C1 segment of cervical spinal cord (tissue), 14 donors: ENCODE results near the gene CLPSL1.

Experiments used
- DNase-seq, 14 donors: peaks; one replicate each; lab custom pipeline; 2025; lab: John Stamatoyannopoulos, UW

Gene CLPSL1

GRCh38 chr6:35757456-35758123 is 23.2 kb upstream of the CLPSL1 start:
- DNase-seq = no peak

GRCh38 chr6:35759426-35759825 is 21.4 kb upstream of the CLPSL1 start:
- DNase-seq = no peak

DNA sequence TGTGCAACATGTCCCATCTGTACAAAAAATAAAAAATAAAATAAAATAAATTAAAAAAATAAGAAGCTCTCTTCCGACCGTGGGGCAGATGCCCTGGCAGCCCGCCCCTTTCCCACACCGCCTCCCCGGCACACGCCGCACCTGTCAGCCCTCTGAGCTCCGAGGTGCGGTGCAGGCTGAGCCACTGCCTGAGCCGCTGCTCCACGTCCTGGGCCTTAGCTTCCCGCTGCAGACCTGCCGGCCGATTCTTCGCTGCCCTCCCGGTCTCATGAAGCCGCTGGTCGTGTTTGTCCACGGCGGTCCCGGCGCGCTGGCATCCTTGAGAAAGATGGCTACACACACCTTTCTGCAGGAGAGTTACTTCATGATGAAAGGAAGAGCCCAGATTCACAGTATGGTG is 15.1 kb upstream of the CLPSL1 start:
- DNase-seq = no peak

- DNase-seq = no peak
Observed at GRCh38 chr6:35769211-35769610, 11.6 kb upstream of the CLPSL1 start.

DNA sequence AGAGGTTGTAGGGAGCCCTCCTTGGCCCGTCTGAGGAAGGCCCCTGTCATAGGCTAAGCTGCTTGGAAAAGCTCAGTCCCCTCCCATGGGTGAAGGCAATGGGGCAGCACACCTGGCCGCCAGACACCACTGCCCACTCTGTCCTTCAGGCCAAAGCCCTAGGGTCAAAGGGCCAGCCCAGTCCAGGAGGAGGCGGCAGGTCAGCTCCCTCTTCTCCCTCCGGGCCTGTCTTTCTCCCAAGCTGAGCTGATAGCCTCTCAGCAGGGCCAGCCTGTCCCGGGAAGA is 9.5 kb upstream of the CLPSL1 start:
- no peak for DNase-seq

DNA sequence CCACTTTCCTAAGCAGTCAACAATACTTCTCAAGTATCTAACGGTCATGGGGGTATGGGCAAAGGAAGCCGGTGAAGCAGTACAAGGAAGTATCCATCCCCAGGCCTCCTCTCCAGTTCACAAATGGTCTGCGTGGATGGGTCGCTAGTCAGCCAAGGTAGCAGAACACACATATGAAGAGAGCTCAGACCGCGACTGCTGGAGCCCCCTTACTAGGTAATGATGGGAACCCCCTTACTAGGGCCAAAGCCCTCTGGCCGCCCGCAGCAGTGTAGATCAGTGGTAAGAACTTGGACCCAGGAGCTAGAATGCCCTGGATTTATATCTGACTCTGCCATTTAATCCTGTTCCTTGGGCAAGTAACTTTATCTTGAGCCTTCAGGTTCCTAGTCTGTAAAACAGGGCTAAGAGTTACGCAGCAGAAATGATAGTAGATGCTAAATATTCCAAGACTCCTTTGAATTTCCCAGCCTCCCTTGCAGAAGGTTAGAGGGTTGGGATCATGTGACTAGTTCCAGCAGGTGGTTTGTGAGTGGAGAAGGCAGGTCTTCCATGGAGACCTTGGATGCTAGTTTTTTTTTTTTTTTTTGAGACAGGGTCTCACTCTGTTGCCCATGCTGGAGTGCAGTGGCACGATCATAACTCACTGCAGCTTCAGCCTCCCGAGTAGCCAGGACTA is 6.6 kb upstream of the CLPSL1 start:
- no peak for DNase-seq

DNA sequence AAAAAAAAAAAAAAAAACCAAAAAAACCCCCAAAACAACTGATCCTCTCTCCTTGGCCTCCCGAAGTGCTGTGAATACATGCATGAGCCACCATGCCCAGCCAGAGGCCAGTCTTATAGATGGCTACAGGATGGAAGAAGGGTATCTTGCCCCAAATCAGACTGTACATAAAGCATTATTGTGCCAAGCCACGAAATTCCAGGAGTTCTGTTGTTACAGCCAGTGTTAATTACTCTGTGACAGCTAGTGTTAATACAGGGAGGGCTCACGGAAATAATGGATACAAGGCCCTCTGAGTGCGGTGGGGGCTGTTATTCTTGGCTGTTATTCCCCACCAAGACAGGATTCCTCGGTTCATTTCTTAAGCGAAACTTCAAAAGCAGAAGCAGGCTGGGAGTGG is 5.8 kb upstream of the CLPSL1 start:
- DNase-seq = no peak

DNA sequence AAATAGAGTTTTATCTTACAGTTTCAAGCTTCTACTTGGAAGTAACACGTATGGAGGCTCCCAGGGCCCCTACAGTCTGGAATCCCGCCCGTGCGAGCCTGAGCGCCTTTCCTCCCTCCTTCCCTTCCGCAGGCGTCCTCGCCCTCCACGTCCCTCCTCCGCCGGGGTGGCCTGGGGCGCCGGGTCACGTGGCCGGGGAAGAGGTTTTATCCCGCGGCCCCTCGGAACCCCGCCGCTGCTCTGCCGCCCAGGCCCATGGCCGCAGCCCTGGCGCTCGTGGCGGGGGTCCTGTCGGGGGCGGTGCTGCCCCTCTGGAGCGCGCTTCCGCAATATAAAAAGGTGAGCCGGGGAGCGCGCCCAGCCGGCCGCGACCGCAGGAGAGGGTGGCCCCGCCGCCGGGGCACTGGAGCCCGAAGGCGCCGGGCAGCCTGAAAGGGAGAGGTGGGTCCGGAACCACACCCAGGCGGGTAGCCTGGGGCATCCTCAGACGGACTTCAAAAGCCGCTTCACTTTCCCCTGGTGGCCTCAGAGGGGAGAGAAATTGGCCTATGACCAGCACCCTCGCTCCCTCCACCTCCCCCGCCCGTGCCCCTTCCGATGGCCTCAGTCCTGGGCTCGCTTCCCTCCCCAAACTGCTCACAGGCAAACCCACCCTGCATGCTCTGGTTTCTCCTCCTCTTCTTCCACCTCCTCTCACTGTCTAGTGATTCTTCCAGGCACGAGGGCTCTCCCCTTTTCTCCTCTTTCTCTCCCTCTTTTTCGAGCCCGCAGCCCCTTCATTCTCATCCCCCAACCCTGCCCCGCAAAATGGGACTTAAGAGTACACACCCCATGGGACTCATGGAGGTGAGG is 4.2 kb upstream of the CLPSL1 start, which contains the start of gene CLPSL2:
Gene CLPSL2 (plus strand): TSS at position 235 of the 852 bp plus-strand sequence. CDS start 21 bp downstream, at position 256.
- DNase-seq = no peak

GRCh38 chr6:35777356-35778102 is 3.3 kb upstream of the CLPSL1 start:
- no peak for DNase-seq

DNA sequence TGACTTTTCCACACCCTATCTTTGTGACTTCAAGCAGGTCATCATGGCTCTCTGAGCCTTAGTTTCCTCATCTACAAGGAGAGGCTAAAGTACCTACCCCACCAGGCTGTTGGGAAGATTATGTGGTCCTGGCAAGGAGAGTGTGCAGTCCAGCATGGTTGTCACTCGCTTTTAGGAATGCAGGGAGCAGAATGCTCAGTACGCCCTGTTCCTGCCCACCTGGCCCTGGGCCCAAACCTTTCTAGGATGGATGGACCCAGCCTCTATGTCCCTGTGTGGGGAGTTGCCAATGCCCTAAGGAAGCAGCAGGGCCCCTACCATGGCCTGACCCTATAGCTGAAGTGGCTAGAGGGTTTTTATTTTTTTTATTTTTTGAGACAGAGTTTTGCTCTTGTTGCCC is 2.4 kb upstream of the CLPSL1 start:
- DNase-seq = no peak

- DNase-seq = no peak
Observed at GRCh38 chr6:35781290-35781689, 471 bp downstream of the CLPSL1 start.

GRCh38 chr6:35782424-35782823 is 1.6 kb downstream of the CLPSL1 start:
- no peak for DNase-seq

DNA sequence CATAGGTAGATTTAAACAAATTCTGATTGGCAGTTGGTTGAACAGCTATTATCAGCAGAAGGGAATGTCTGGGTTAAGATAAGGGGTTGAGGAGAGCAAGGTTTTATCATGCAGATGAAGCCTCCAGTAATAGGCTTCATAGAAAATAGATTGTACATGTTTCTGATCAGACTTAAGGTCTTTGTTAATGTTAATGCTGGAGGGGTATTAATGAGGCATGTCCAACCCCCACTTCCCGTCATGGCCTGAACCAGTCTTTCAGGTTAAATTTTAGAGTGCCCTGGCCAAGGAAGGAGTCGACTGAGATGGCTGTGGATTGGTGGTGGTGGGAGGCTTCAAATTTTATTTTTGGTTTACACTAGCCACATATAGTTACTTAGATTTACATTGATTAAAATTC is 3.4 kb downstream of the CLPSL1 start:
- DNase-seq = no peak

DNA sequence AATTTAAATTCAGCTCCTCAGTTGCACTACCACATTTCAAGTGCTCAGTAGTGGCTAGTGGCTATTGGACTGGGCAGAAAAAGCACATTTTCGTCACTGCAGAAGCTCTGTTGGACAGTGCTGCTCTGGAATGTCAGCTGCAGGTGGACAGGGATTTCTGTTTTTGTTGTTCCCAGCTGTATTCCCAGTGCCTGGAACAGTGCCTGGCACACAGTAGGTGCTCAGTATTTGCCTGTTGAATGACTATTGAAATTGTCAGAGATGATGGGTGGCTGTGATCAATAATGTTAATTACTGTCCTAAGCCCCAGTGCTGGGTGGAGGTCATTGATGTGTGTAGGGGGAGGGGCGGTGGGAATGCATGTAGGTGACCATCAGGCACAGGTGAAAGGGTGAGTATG is 5.5 kb downstream of the CLPSL1 start:
- no peak for DNase-seq

- DNase-seq = no peak
Observed at GRCh38 chr6:35786810-35787209, 6.0 kb downstream of the CLPSL1 start.

DNA sequence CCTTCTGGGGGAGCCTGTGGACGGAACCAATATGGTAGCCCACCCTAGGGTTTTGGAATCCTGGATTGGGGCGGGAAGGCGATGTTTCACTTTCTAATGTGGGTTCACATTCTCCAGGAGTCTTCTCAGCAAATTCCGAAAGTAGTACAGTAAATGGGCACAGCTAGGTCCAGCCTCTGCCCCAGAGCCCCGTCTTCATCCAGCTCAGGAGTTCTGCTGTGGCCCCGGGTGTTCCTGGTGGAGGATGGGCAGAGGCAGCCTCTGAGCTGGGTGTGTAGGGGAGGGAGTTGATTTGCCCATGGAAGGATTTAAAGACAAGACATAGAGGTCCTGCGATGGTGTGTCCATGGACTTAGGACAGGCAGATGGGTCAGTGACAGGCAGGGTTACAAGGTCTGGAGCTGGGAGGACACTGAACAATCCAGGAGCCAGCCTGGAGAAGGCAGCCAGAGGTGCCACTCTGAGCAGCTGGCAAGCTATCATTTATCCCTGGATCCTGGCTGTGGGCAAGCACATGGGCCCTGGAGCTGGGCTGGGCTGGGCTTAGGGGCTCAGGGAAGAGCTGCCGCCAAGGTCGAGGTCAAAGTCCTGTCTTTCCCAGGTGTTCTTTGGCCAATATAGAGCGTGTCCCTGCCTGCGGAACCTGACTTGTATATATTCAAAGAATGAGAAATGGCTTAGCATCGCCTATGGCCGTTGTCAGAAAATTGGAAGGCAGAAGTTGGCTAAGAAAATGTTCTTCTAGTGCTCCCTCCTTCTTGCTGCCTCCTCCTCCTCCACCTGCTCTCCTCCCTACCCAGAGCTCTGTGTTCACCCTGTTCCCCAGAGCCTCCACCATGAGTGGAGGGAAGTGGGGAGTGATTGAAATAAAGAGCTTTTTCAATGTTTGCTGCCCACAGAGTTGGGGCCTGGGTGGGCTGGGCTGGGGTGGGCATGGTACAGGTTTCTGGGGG is 6.7 kb downstream of the CLPSL1 start:
- DNase-seq = no peak

- no peak for DNase-seq
Observed at GRCh38 chr6:35788423-35788982, 7.7 kb downstream of the CLPSL1 start.

DNA sequence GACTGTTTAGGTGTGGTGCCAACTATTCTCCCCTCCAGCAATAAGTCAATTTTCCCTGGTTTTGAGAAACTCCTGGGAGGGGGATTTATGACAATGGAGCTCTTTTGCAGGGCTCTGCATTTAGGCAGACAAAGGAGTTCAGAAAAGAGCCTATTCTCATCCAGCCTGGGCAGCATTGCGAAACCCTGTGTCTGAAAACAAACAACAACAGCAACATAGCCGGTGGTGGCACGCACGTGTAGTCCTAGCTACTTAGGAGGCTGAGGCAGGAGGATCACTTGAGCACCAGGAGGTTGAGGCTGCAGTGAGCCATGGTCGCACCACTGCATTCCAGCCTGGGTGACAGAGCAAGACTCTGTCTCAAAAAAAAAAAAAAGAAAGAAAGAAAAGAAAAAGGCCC is 9.9 kb downstream of the CLPSL1 start:
- DNase-seq = no peak

DNA sequence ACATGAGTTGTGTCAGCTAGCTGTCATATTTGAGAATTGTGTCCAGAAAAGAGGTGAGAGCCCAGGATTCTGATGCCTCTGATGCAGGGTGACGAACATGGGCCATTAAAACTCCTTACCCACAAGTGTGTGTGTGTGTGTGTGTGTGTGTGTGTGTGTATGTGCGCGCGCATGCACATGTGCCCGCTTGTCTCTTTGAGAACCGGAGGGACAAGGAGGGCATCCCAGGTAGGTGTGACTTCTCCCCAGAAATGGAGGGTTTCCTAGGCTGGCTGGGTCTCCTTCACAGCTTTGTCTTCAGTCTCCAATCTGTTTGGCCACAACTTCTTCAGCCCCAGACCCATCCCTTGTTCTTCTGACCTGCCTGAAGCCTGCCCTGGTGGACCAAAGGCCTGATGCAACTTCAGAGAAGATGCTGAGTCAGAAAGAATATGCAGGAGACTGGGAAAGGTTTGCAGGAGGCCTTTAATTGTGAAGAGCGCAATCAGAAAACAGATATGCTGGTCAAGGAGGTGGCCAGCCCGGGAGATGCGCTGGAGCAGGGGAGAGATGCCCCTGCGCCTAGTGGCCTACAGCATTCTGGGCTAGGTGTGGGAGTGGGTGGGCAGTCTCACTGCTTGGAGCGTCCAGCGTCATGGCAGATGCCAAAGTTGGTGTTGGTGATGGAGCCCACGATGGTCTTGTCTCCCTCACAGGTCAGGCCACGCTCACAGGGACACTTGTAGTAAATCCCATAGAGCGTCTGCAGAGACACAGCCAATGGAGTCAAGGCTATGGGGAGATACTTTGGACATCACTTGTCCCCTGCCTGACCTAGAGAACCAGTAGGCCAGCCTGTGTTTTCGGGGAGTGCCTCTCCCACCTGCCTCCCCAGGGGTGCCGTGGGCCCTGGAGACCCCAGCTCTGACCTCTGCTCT is 14.0 kb downstream of the CLPSL1 start:
- no peak for DNase-seq
